HL-60/S4 (cell line): ENCODE measurements around the gene FOXN3.
"Not testable (repeated sequence)": the region's sequence is repeated elsewhere in the genome, so short reads cannot be mapped to it uniquely, and the experiment has no call there.

Source experiments
- in situ Hi-C: fragments of 300-500 bp; cut with MboI; formaldehyde crosslinking; loops from 2 replicates; pipeline ENCODE4 v1.14.3; 2022; ENCODE audit warnings: low sequenced_read_pairs

FOXN3 gene

GRCh38 chr14:89142366-89142765, 274.7 kb downstream of the FOXN3 start:
- in situ Hi-C loops: no loop called here

DNA sequence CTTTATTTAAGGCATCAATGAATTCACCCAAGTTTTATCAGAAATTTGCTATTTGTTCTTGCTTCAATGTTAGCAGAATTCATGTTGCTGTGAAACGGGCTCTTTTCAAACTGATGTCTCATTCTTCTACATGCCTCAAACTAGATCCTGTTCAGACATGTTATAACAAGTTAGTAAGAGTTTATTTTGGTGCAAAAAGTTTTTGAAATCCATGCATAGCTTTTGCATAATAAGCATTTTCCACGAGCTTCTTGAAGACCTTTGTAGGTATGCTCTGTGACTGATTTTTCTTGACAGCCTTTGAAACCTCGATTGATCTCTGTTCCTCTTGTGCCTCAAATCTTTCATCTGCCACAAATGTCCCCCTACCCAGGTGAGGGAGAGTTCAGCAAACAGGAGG, 275.2 kb downstream of the FOXN3 start:
- in situ Hi-C loops: no loop called here

- in situ Hi-C loops: no loop called here
Observed at GRCh38 chr14:89140326-89140725, 276.7 kb downstream of the FOXN3 start.

DNA sequence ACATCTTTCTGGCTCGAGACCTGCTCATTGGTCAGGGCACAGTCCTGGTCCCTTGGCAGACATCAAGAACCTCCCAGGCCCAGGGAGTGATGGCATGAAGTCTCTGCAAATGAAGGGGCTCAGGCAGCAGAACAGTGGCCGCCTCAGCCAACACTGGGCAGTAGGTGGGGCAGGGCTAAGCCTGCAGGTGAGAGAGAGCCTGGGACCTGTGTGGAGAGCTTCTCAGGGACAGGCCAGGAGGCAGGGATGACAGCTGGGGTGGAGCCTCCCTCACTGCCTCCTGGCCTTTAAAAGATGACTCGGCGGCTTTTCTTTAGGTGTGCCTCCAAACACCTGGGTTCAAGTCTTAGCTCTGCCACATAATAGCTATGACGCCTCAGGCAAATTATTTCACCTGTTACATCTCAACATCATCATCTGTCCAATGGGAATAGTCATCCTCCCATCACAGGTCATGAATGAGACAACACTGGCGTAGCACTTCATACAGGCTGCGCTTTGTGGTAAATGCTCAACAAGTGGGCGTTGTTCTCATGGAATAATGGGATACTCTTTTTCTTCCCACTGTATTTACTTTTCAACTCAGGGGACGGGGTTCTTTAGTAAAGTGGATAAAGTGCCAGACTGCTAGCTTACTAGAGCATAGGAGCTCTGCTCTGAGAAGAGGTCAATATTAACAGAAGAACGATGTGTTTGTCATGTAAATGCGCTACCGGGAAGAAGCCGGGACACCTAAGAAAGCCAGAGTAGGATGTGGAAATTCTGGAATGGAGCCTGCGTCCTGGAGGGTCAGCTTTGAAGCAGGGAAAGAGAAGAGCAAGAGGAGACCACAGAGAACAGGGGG, 277.4 kb downstream of the FOXN3 start:
- in situ Hi-C loops: no loop called here

DNA sequence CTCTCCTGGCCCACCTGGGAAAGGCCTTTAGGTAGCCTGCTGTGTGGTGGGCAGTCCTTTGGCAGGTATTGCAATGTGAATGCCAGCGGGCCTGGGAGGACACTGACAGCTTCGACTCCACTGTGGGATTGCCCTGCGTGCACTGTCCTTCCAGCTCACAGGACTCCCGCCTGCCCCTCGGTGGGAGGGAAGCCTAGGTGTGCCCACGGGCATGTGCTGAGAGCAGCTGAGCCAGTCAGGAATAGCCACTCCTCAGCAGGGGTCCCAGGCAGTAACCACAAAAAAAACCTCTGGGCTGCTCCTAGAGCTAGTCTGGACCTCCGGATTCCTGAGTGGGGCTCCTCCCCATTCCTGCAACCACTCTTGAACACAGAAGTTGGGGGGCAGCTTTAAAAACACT, 278.2 kb downstream of the FOXN3 start:
- in situ Hi-C loops: no loop called here

- in situ Hi-C loops: no loop called here
Observed at GRCh38 chr14:89137526-89138163, 279.4 kb downstream of the FOXN3 start.

DNA sequence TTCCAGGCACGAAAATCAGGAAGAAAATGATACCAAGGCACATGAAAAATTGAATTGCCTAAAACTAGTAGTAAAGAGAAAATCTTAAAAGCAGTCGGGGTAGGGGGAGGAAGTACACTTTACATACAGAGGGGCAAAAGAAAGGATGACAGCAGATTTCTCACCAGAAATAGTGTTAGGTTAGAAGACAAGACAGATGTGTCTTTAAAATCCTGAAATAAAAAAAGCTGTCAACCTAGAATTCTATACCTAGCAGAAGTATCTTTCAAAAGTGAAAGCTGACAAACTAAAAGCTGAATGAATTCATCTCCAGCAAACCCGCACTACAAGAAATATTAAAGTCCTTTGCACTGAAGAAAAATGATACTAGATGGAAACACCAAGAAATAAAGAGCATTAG, 280.4 kb downstream of the FOXN3 start:
- in situ Hi-C loops: no loop called here

DNA sequence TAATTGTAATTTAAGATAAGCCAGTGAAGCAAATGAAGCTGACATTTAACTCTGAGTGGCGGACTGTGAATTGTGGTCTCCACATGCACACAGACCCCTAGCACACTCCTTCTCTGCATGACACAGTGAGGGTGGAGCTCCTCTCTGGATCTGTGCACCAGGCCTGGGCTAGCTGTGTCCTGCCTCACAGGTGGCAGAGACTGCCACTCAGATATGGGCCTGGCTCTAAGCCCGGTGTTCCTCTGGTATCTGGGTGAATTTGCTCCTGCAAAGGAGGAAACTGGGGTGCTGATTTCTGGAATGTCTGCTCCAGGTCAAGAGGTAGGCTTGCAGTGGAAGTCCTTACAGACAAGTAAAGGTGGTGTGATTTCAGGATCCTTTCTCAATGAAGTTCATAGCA, 282.4 kb downstream of the FOXN3 start:
- in situ Hi-C loops: no loop called here

DNA sequence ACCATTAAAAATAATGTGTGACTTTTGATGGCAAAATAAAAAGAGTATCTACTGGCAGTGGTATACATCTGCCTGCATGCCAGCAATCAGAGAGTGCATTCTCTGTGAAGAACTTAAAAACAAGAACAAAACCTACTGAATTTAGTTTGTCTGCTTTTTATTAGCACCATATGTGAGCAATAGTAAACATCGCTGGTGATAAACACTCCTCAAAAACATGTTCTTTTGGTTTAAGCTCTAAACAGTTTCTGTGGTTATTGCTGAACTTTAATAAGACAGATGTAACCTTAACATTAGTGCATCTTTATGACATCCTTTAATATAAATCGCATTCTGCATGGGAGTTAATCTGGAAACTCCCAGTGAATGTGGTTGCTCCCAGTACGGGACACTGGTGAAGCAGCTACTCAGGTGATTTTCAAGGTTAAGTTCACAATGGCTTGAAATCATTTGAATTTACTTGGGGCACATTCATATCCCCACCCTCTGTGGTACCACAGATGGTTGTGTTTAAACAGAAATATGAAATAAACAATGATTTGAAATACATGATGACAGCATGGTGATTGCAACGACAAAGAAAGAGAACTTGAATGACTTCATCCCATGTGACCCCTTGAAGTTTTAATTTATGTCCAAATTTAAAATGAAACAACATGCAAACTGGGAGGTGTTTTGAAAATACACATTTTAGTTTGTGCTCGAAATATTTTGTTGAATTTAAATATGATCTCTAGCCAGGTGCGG, 285.9 kb downstream of the FOXN3 start:
- in situ Hi-C loops: no loop called here

- in situ Hi-C loops: no loop called here
Observed at GRCh38 chr14:89129570-89129969, 287.5 kb downstream of the FOXN3 start.

DNA sequence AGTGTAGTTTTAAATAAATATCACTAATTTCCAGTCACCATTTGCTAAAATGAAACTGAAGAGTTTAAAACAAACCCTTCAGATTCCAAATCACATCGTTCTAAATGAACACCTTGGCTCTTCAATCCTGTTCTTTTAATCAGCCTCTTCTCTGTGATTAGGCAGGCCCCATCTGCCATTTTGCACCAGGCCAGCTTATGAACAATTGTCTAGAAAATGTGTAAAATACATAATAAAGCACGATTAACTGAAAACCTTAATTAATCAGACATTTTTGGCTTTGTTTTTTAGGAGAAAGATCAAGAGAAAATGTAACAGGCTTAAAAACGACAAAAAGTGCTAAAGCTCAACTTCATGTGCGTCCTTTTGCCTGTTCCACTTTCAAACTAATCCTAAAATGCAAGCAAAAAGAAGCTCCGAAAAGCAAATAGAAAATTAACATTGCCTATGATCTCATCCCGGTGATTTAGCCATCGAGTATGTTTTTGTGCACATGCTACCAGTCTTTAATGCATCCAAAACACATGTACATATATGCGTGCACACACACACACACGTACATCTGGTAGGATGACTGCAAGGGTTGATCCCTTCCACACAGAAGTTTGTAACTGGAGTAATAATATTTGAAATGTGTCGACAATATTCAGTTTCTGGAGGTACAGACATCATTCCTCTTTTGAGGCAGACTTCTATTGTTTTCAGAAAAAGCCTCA, 288.6 kb downstream of the FOXN3 start:
- in situ Hi-C loops: no loop called here

DNA sequence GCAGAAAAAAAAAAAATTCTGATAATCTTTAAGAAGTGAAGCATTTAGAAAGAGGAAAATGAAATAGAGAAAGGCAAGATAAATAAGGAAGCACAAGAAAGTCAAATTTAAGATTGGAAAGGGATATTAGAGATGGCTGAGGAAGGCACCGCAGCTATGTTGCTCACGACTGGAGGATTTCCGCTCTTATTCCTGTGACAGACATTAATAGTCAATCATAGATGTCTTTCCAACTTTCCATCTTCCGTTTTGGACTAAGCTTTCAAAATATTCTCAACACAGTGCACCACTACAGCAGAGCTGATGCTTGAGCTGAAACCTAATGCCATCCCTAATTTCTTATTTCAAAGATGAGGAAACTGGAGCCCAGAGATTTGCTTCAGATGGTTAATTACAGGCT, 290.6 kb downstream of the FOXN3 start:
- in situ Hi-C loops: no loop called here

DNA sequence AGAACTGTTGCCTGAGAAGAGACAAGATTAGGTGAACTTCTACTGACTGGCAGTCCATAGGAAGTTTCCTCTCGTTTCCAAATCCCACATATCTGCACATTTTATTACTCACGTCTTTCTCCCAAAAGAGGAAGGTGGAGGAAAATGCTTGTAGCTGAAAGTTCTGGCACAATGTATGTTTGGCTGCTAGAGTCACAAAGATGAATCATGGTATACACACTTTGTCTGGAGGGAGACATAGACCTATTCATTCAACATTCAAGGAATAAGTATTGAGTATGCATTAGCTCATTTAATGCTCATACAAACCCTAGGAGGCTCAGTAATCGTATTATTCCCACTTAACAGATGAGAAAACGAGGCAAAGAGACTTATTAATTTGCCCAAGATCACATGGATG, 291.8 kb downstream of the FOXN3 start:
- in situ Hi-C loops: no loop called here

- in situ Hi-C loops: no loop called here
Observed at GRCh38 chr14:89123851-89124250, 293.2 kb downstream of the FOXN3 start.

DNA sequence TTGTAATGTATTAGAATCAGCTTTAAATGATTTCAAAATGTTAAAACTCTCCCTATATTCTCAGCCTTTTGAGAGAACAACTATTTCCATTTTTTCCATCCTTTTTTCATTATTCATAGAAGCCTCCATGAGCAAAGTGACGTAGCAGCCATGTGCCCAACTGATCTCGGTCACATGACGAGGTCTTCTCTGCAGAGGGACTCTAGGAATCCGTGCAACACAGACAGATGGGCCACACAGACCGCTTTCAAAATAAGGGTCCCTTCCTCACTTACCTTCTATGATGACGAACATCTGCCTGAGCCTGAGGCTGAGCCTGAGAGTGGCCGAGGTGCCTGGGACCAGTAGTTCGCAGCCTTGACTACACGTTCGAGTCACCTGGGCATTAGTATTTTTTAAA, 293.8 kb downstream of the FOXN3 start:
- in situ Hi-C loops: no loop called here

- in situ Hi-C loops: no loop called here
Observed at GRCh38 chr14:89121968-89122620, 294.9 kb downstream of the FOXN3 start.

GRCh38 chr14:89117012-89117411, 300.0 kb downstream of the FOXN3 start:
- in situ Hi-C loops: no loop called here

DNA sequence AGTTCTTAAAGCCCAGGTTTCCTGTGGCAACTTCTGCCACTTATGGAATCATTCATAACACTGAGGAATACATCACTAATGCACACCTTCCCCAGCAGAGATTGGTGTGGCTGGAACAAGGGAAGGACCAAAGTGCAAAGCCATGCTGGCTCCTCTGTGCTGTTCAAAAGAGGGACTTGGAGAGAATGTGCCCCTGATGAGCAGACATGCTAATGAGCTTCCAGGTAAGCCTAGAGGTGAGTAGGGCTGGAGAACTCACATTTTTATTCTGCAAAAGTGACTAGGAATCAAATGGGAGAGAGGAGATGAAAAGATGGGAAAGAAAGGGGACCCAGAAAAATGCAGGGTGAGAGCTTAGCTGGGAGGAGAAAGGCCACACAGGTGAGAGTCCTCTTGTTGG, 302.9 kb downstream of the FOXN3 start:
- in situ Hi-C loops: no loop called here

GRCh38 chr14:89112720-89113119, 304.3 kb downstream of the FOXN3 start:
- in situ Hi-C loops: no loop called here

DNA sequence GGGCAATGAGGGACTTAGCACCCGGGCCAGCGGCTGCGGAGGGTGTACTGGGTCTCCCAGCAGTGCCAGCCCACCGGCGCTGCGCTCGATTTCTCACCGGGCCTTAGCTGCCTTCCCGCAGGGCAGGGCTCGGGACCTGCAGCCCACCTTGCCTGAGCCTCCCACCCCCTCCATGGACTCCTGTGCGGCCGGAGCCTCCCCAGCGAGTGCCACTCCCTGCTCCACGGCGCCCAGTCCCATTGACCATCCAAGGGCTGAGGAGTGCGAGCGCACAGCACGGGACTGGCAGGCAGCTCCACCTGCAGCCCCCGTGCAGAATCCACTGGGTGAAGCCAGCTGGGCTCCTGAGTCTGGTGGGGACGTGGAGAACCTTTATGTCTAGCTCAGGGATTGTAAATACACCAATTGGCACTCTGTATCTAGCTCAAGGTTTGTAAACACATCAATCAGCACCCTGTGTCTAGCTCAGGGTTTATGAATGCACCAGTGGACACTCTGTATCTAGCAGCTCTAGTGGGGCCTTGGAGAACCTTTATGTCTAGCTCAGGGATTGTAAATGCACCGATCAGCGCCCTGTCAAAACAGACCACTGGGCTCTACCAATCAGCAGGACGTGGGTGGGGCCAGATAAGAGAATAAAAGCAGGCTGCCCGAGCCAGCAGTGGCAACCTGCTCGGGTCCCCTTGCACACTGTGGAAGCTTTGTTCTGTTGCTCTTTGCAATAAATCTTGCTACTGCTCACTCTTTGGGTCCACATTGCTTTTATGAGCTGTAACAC, 305.1 kb downstream of the FOXN3 start:
- in situ Hi-C loops: not testable (repeated sequence)
